GOT3 (cell line): ENCODE measurements around the gene SIK2.

Experiments used
- DNase-seq: peaks from one replicate; lab custom pipeline; 2025; ENCODE audit warnings: mixed read lengths; lab: John Stamatoyannopoulos, UW

SIK2 gene

GRCh38 chr11:111659201-111660115 lies 57.2 kb downstream of the SIK2 start:
- no peak for DNase-seq

DNA sequence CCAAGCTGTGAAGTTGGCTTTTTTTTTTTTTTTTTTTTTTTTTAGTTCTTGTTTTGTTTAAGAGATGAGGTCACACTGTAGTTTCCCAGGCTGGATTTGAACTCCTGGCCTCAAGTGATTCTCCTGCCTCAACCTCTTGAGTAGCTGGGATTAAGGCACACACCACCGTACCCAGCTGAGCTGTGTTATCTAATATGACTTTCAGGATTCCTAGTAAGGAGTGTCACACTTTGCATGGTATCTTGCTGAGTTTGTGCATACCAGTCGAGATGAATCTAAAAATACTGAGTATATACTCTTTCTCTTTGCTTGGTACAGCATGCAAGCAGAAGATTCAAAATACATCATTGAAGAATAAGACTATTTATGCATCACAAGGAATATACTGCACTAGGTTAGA lies 58.6 kb downstream of the SIK2 start:
- DNase-seq = no peak

DNA sequence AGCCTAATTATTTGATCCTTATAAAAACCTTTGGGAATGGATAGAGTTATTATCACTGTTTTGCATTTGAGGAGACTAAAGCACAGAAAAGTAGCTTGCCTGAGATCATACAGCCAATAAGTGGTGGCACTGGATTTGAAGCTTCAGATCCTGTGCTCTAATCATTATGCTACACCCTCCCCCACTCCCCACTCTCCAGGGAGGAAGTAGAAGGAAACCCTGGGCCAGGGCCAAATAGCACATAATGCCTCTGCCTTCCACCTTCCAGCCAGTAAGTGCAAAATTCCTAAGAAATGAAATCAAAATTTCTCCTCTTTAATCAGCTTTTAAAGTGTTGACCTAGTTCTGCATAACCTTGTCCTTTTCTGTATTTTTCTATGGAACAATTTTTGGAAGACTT lies 61.6 kb downstream of the SIK2 start:
- DNase-seq = no peak

DNA sequence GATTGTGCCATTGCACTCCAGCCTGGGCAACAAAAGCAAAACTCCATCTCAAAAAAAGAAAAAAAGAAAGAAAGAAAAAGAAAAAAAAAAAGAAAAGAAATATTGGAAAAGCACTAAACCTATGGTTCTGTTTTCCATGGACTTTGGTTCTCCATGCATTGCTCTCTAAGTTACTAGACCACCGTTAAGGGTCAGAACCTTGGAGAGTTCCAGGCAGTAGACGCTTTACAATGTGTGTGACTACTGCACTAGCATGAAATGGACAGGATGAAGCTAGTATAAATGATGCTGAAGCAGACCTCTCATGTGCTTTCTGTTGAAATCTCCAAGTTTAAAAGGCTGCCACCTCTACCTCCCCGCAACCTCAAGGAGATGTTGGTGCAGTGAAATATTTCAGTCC lies 63.5 kb downstream of the SIK2 start:
- DNase-seq = no peak

DNA sequence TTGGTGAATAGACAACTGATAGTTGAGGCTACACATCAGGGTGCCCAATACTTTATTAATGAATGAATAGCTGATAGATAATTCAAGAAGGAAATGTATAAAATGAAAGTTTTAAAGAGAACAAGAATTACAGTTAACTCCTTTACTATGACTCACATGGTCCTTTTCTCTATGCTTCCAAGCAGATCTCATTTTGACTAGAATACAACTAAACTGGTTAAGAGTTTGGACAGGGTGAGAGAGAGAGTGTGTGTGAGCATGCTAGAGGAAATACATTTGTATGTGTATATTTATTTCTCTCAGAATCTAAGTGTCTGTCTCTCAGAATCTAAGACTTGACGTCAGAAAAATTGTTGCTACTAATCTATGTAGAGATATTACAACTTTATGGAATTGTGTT lies 66.7 kb downstream of the SIK2 start:
- no peak for DNase-seq

- no peak for DNase-seq
These were observed 69.1 kb downstream of the SIK2 start for GRCh38 chr11:111671383-111671782.

DNA sequence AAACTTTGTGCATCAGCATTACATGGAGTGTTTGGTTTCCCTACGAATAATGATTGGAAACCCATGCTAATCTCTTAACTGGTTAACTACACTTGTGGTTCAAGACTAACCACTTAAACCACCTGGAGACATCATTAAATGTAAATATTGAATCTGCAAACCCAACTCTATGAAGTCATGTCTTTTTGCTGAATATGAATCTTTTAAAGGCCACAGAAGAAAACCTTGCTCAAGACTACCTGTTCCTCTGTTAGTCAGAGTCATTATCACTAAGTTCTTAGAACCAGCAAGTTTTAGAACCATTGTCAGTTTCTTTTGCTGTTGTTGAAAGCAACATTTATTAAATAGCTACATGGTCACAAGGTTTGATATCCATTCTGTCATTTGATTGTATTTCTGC lies 70.7 kb downstream of the SIK2 start:
- no peak for DNase-seq

- DNase-seq = no peak
These were observed 72.7 kb downstream of the SIK2 start for GRCh38 chr11:111674941-111675340.

DNA sequence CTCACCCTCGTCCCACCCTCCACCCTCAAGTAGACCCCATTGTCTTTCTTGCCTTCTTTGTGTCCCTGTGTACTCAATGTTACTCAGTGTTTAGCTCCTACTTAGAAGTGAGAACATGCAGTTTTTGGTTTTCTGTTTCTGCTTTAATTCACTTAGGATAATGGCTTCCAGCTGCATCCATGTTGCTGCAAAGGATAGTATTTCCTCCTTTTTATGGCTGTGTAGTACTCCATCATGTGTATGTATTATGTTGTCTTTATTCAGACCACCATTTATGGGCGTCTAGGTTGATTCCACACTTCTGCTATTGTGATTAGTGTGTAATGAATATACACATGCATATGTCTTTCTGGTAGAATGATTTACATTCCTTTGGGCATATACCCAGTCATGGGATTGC lies 73.6 kb downstream of the SIK2 start:
- DNase-seq = no peak

DNA sequence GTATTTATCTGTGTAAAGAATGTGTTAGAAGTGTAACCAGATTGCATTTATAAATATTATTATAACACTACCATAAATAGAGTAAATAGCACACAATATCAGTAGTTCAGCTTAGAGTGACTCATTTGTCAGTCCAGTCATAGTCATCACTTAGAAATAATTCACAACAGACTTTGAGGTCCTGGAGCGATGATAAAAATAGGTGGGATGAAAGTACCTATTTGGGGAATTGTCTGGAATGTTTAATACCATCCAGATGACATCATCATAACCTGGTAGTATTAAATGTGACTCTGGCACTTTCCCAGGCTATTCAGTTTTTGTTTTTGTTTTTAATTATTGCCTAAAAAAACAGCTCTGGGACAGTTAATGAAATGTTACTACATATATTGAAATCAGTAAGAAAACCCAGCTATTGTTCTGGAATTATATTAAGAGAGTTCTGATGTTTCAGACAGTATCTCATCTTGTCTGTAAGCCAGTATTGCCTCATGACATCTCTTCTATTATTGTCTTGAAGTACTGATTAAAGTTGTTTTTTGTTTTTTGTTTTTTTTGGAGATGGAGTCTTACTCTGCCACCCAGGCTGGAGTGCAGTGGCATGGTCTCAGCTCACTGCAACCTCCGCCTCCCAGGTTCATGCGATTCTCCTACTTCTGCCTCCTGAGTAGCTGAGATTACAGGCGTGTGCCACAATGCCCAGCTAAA lies 74.8 kb downstream of the SIK2 start:
- DNase-seq = no peak

- DNase-seq = no peak
These were observed 78.4 kb downstream of the SIK2 start for GRCh38 chr11:111680486-111681175.

GRCh38 chr11:111683806-111684205 lies 81.6 kb downstream of the SIK2 start:
- no peak for DNase-seq

GRCh38 chr11:111684251-111684650 lies 82.0 kb downstream of the SIK2 start:
- no peak for DNase-seq

DNA sequence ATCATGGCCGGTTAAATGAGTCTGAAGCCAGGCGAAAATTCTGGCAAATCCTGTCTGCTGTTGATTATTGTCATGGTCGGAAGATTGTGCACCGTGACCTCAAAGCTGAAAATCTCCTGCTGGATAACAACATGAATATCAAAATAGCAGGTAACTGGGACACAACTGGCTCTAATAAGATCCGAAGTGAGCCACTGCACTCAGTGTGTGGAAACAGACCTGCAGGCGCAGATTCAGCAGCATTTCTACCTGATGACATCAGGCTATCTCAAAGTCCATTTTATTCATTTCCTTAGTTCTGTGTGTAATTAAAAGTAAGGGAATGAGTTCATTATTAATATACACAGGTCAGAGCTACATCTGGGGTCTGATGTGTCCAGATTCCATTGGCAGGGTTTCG lies 85.8 kb downstream of the SIK2 start:
- no peak for DNase-seq

GRCh38 chr11:111691176-111691575 lies 88.9 kb downstream of the SIK2 start:
- no peak for DNase-seq

DNA sequence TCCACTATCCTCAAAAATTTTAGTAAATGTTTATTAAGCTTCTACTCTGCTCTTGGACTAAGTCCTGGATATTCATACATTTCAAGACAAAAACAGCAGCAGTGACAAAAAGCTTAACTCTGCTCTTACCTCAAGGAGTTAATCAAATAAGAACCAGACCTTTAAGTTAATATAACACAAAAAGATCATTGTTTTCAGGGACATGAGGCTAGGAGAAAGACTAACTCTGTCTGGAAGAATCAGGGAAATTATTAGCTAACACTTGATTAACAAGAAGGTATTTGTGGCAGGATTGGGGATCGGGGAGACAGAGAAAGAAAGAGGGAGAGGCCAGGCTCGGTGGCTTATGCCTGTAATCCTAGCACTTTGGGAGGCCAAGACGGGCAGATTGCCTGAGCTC lies 89.5 kb downstream of the SIK2 start:
- no peak for DNase-seq

DNA sequence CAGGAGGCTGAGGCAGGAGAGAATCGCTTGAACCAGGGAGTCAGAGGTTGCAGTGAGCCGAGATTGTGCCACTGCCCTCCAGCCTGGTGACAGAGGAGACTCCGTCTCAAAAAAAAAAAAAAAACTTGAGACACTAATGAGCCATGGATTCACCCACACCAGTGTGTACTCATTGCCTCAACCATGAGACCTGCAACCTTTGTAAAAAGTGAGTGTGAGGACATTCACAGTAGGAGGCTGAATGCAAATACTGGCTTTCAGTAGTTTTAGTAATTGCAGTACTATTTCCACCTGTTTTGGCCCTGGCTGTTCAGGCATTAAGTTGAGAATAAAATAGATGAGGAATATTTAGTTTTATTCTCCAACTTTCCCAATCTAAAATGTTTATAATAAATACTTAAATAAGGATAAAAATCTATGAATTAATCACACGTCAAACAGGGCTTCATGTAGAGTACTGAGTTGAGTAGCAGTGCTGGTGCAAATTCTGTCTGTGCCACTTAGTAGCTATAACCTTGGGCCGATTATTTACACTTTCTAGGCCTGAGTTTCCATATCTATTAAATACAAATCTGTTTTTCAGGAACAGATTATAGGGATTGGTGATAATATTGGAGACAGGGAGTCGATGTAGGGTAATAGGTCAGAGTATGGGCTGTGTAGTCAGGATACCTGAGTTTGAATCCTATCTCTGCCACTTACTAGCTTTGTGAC lies 91.1 kb downstream of the SIK2 start:
- no peak for DNase-seq

DNA sequence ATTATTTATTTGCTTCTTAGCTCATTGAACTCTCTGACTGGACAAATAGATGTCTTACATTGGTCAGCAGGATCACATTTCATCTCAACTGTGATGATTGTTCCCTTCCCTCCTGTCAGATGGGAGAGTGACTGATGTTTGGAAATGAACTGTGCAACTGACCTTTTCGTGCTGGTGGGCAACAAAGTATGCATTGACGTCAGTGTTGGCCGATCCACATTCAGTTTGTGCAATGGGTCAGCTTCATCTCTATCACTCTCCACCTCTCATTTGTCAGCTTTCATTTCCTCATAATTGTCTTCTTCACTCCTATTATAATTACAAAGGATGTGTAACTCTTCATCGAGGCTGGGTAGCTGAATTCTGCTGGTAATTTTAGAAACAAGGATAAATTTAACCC lies 92.6 kb downstream of the SIK2 start:
- no peak for DNase-seq

DNA sequence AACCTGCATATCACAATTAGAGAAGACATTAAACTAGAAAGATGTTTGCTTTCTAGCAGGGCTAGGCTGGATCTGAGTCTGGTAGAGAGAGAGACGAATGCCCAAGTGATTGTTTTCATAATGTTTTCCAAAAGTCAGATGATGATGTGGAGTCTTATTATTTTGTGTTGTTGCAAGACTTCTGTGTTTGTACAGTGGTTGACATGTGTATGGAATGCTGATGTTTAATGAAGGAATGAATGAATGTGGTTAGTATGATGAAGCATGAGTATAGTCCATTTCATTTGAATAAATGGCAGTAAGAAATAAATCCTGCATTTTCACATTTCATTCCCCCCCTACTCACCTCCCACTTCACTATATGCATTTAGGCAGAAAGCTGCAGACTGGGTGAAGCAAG lies 94.3 kb downstream of the SIK2 start:
- DNase-seq = no peak

GRCh38 chr11:111697933-111698371 lies 95.7 kb downstream of the SIK2 start:
- no peak for DNase-seq

DNA sequence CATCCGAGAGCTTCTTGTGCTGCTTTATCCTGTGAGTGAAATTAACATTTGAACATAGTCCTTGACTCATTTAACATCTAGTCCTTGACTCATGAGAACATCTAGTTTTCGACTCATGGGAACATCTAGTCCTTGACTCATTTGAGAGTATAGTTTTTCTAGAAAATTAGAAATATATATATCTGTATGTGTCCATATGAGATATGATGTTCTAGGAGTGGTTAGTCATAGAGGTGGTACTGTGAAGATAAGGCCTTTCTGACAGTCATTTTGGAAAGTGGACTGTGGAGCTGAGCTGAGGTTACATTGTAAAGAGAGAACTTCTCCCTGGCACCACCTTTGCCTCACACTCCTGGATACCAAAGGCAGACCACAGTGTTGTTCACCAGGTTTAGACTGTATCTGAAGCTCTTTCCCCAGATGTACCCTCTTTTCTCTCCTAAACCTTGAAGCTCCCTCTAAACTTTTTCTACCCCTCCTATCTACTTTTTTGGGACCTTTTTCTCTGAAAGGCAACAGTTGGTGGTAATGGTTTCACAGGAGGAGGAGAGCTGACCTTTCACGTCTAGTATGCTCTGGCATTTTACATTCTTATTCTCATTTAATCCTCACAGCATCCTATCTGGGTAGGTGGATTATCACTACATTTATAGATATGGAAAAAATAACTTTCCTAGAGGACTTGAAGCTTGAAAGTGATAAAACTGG lies 96.8 kb downstream of the SIK2 start:
- DNase-seq = no peak
